ENCODE results near the gene C1QTNF1. TPM values are rescaled to one million over a fixed set of nuclear protein-coding genes. Genes with fewer than 3 reads are reported as not detected.

The C1QTNF1 gene
- 12.5 and 16.4 TPM in 2 replicates for total RNA-seq
- polyA plus RNA-seq: 6.8 and 10.2 TPM in 2 replicates

GRCh38 chr17:79023886-79024771, at the start of gene C1QTNF1:
Gene C1QTNF1, plus strand, starts transcription at chr17:79024169. Its CDS starts 19,800 bp downstream, at chr17:79043969.
- Histone ChIP-seq H3K27me3 (peaks cover 12% of the 10 kb centered on the region), H3K36me3 (no peaks in the 10 kb centered on the region)
- peak; percentile 68 to 88 for DNase-seq (ENCODE audit: low read depth in 1 of 2, low spot score in 1 of 2)

GRCh38 chr17:78974635-78975591, 49.1 kb upstream of the C1QTNF1 start:
- Histone ChIP-seq H3K36me3 (no peaks in the 10 kb centered on the region), H3K4me1 (ENCODE audit: low read depth) (peaks cover 12% of the 10 kb centered on the region), H3K9me3 (ENCODE audit: low read depth) (no peaks in the 10 kb centered on the region), H3K27me3 (no peaks in the 10 kb centered on the region), H3K27ac (no peak overlapping the region), H3K4me3 (no peak overlapping the region)
- DNase-seq (ENCODE audit: low read depth in 1 of 2, low spot score in 1 of 2): peak; percentile 32 to 85
- no peak for TF ChIP-seq CTCF (IDR thresholded peaks at IDR 0.05; ENCODE audit: low read depth, low read length)

More at GRCh38 chr17:79023886-79024771, at the start of gene C1QTNF1:
- Histone ChIP-seq H3K4me1 (ENCODE audit: low read depth) (peaks cover 56% of the 10 kb centered on the region), H3K27ac (no peak within 1 kb of the TSS), H3K4me3 (peak within 1 kb of the TSS; percentile 42), H3K9me3 (ENCODE audit: low read depth) (no peaks in the 10 kb centered on the region)
- peak; percentile 27 for TF ChIP-seq CTCF (IDR thresholded peaks at IDR 0.05; ENCODE audit: low read depth, low read length)

DNA sequence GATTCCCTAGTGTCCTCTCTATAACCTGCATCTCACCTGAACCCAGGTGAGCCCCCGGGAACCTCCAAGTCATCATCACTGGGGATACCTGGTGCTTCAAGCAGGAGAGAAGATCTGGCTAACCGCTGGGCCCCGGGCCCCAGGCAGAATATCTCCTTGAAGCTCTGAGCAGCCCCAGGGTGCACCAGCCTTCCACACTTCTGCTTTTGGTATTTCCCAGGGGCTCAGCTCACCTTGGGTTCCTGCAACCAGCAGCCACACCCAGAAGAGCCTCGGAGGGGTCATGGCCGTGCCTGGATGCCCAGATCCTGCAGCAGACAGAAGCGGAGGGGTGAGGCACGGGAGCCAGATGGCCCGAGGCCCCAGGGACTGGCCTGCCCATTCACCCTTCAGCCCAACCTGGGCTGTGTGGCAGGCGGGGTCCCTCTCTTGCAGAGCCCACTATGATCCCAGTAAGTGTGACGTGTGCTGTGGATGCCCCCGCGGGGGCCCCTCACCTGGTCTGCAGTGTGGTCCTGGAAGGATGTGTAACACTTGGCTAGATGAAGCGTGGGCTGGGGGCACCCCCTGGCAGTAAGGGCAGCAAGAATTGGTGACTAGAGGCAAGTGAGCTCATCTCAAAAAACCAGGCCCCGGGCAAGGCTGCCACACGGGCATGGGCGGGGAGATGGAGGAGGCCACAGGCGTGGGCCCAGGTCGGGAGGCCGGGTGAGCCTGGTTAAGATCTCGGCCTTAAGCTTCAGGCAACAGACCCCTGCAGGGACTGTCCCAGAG, 46.9 kb upstream of the C1QTNF1 start:
- no peak for TF ChIP-seq CTCF (IDR thresholded peaks at IDR 0.05; ENCODE audit: low read depth, low read length)
- Histone ChIP-seq H3K4me3 (no peak overlapping the region), H3K9me3 (ENCODE audit: low read depth) (no peaks in the 10 kb centered on the region), H3K27ac (no peak overlapping the region), H3K36me3 (no peaks in the 10 kb centered on the region), H3K27me3 (no peaks in the 10 kb centered on the region), H3K4me1 (ENCODE audit: low read depth) (peaks cover 20% of the 10 kb centered on the region)
- DNase-seq (ENCODE audit: low read depth in 1 of 2, low spot score in 1 of 2): no peak

DNA sequence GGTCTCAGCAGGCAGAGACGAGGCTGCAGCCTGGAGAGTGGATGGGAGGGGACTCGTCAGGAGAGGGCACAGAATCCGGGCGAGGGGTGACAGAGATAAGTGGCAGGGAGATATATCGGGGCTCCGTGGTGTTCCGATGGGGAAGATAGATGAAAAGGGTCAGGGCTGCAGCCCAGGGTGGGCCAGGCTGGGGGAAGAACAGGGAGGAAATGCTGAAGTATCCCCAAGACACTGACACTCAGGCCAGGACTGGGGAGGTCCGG, 46.4 kb upstream of the C1QTNF1 start:
- H3K27me3 ChIP-seq: no peaks in the 10 kb centered on the region
- H3K36me3 ChIP-seq: no peaks in the 10 kb centered on the region
- no peak overlapping the region for H3K4me3 ChIP-seq
- peaks cover 20% of the 10 kb centered on the region for H3K4me1 ChIP-seq (ENCODE audit: low read depth)
- DNase-seq (ENCODE audit: low read depth in 1 of 2, low spot score in 1 of 2): no peak
- H3K27ac ChIP-seq: peak overlapping the region; percentile 13
- no peak for TF ChIP-seq CTCF (IDR thresholded peaks at IDR 0.05; ENCODE audit: low read depth, low read length)
- no peaks in the 10 kb centered on the region for H3K9me3 ChIP-seq (ENCODE audit: low read depth)
